Measurements from ENCODE around the gene RBBP6.

The RBBP6 gene

GRCh38 chr16:24509536-24509935 is 29.8 kb upstream of the RBBP6 start:
- no peaks in the 10 kb centered on the region for H3K36me3 ChIP-seq (ENCODE audit: control insufficient read depth, insufficient read depth, low read length)
- H3K9ac ChIP-seq (ENCODE audit: low read depth, low read length) = no peak overlapping the region
- H3K4me3 ChIP-seq (ENCODE audit: low read depth, low read length) = no peak overlapping the region
- H3K4me1 ChIP-seq (ENCODE audit: control insufficient read depth, insufficient read depth, low read length) = no peaks in the 10 kb centered on the region
- no peaks in the 10 kb centered on the region for H3K27me3 ChIP-seq (ENCODE audit: control insufficient read depth, insufficient read depth, low read length)
- no peaks in the 10 kb centered on the region for H3K9me3 ChIP-seq (ENCODE audit: control insufficient read depth, insufficient read depth, low read length)
- H3K27ac ChIP-seq (ENCODE audit: low read depth, low read length) = no peak overlapping the region

- H3K4me3 ChIP-seq (ENCODE audit: low read depth, low read length) = no peak overlapping the region
- no peak overlapping the region for H3K27ac ChIP-seq (ENCODE audit: low read depth, low read length)
- no peaks in the 10 kb centered on the region for H3K36me3 ChIP-seq (ENCODE audit: control insufficient read depth, insufficient read depth, low read length)
- no peaks in the 10 kb centered on the region for H3K27me3 ChIP-seq (ENCODE audit: control insufficient read depth, insufficient read depth, low read length)
- H3K9ac ChIP-seq (ENCODE audit: low read depth, low read length) = no peak overlapping the region
- H3K9me3 ChIP-seq (ENCODE audit: control insufficient read depth, insufficient read depth, low read length) = no peaks in the 10 kb centered on the region
- H3K4me1 ChIP-seq (ENCODE audit: control insufficient read depth, insufficient read depth, low read length) = no peaks in the 10 kb centered on the region
Measured at GRCh38 chr16:24511174-24511573, 28.2 kb upstream of the RBBP6 start.

GRCh38 chr16:24511792-24512191 is 27.6 kb upstream of the RBBP6 start:
- Histone ChIP-seq H3K27me3 (ENCODE audit: control insufficient read depth, insufficient read depth, low read length) (no peaks in the 10 kb centered on the region), H3K4me3 (ENCODE audit: low read depth, low read length) (no peak overlapping the region), H3K4me1 (ENCODE audit: control insufficient read depth, insufficient read depth, low read length) (no peaks in the 10 kb centered on the region), H3K9me3 (ENCODE audit: control insufficient read depth, insufficient read depth, low read length) (no peaks in the 10 kb centered on the region), H3K27ac (ENCODE audit: low read depth, low read length) (no peak overlapping the region), H3K36me3 (ENCODE audit: control insufficient read depth, insufficient read depth, low read length) (no peaks in the 10 kb centered on the region), H3K9ac (ENCODE audit: low read depth, low read length) (no peak overlapping the region)

- H3K9ac ChIP-seq (ENCODE audit: low read depth, low read length) = no peak overlapping the region
- H3K36me3 ChIP-seq (ENCODE audit: control insufficient read depth, insufficient read depth, low read length) = no peaks in the 10 kb centered on the region
- no peaks in the 10 kb centered on the region for H3K4me1 ChIP-seq (ENCODE audit: control insufficient read depth, insufficient read depth, low read length)
- H3K27ac ChIP-seq (ENCODE audit: low read depth, low read length) = no peak overlapping the region
- no peaks in the 10 kb centered on the region for H3K27me3 ChIP-seq (ENCODE audit: control insufficient read depth, insufficient read depth, low read length)
- no peak overlapping the region for H3K4me3 ChIP-seq (ENCODE audit: low read depth, low read length)
- no peaks in the 10 kb centered on the region for H3K9me3 ChIP-seq (ENCODE audit: control insufficient read depth, insufficient read depth, low read length)
Measured at GRCh38 chr16:24514096-24514495, 25.3 kb upstream of the RBBP6 start.

GRCh38 chr16:24515186-24515585 is 24.2 kb upstream of the RBBP6 start:
- no peaks in the 10 kb centered on the region for H3K27me3 ChIP-seq (ENCODE audit: control insufficient read depth, insufficient read depth, low read length)
- no peak overlapping the region for H3K4me3 ChIP-seq (ENCODE audit: low read depth, low read length)
- H3K9me3 ChIP-seq (ENCODE audit: control insufficient read depth, insufficient read depth, low read length) = no peaks in the 10 kb centered on the region
- H3K9ac ChIP-seq (ENCODE audit: low read depth, low read length) = no peak overlapping the region
- no peak overlapping the region for H3K27ac ChIP-seq (ENCODE audit: low read depth, low read length)
- H3K36me3 ChIP-seq (ENCODE audit: control insufficient read depth, insufficient read depth, low read length) = no peaks in the 10 kb centered on the region
- no peaks in the 10 kb centered on the region for H3K4me1 ChIP-seq (ENCODE audit: control insufficient read depth, insufficient read depth, low read length)

GRCh38 chr16:24516900-24517669 is 22.3 kb upstream of the RBBP6 start:
- H3K4me1 ChIP-seq (ENCODE audit: control insufficient read depth, insufficient read depth, low read length) = no peaks in the 10 kb centered on the region
- no peaks in the 10 kb centered on the region for H3K36me3 ChIP-seq (ENCODE audit: control insufficient read depth, insufficient read depth, low read length)
- no peak overlapping the region for H3K4me3 ChIP-seq (ENCODE audit: low read depth, low read length)
- no peak overlapping the region for H3K9ac ChIP-seq (ENCODE audit: low read depth, low read length)
- H3K27ac ChIP-seq (ENCODE audit: low read depth, low read length) = no peak overlapping the region
- no peaks in the 10 kb centered on the region for H3K9me3 ChIP-seq (ENCODE audit: control insufficient read depth, insufficient read depth, low read length)
- H3K27me3 ChIP-seq (ENCODE audit: control insufficient read depth, insufficient read depth, low read length) = no peaks in the 10 kb centered on the region

GRCh38 chr16:24518498-24518897 is 20.9 kb upstream of the RBBP6 start:
- Histone ChIP-seq H3K36me3 (ENCODE audit: control insufficient read depth, insufficient read depth, low read length) (no peaks in the 10 kb centered on the region), H3K27ac (ENCODE audit: low read depth, low read length) (no peak overlapping the region), H3K9ac (ENCODE audit: low read depth, low read length) (no peak overlapping the region), H3K27me3 (ENCODE audit: control insufficient read depth, insufficient read depth, low read length) (no peaks in the 10 kb centered on the region), H3K9me3 (ENCODE audit: control insufficient read depth, insufficient read depth, low read length) (no peaks in the 10 kb centered on the region), H3K4me3 (ENCODE audit: low read depth, low read length) (no peak overlapping the region), H3K4me1 (ENCODE audit: control insufficient read depth, insufficient read depth, low read length) (no peaks in the 10 kb centered on the region)

GRCh38 chr16:24520983-24521382 is 18.4 kb upstream of the RBBP6 start:
- H3K4me3 ChIP-seq (ENCODE audit: low read depth, low read length) = no peak overlapping the region
- H3K36me3 ChIP-seq (ENCODE audit: control insufficient read depth, insufficient read depth, low read length) = no peaks in the 10 kb centered on the region
- H3K9me3 ChIP-seq (ENCODE audit: control insufficient read depth, insufficient read depth, low read length) = no peaks in the 10 kb centered on the region
- H3K27ac ChIP-seq (ENCODE audit: low read depth, low read length) = no peak overlapping the region
- no peaks in the 10 kb centered on the region for H3K27me3 ChIP-seq (ENCODE audit: control insufficient read depth, insufficient read depth, low read length)
- H3K4me1 ChIP-seq (ENCODE audit: control insufficient read depth, insufficient read depth, low read length) = no peaks in the 10 kb centered on the region
- no peak overlapping the region for H3K9ac ChIP-seq (ENCODE audit: low read depth, low read length)

- Histone ChIP-seq H3K27ac (ENCODE audit: low read depth, low read length) (no peak overlapping the region), H3K4me3 (ENCODE audit: low read depth, low read length) (no peak overlapping the region), H3K9ac (ENCODE audit: low read depth, low read length) (no peak overlapping the region), H3K27me3 (ENCODE audit: control insufficient read depth, insufficient read depth, low read length) (no peaks in the 10 kb centered on the region), H3K36me3 (ENCODE audit: control insufficient read depth, insufficient read depth, low read length) (no peaks in the 10 kb centered on the region), H3K9me3 (ENCODE audit: control insufficient read depth, insufficient read depth, low read length) (no peaks in the 10 kb centered on the region), H3K4me1 (ENCODE audit: control insufficient read depth, insufficient read depth, low read length) (no peaks in the 10 kb centered on the region)
Measured at GRCh38 chr16:24522751-24523150, 16.6 kb upstream of the RBBP6 start.

GRCh38 chr16:24523569-24523968 is 15.8 kb upstream of the RBBP6 start:
- no peaks in the 10 kb centered on the region for H3K9me3 ChIP-seq (ENCODE audit: control insufficient read depth, insufficient read depth, low read length)
- H3K27ac ChIP-seq (ENCODE audit: low read depth, low read length) = no peak overlapping the region
- H3K9ac ChIP-seq (ENCODE audit: low read depth, low read length) = no peak overlapping the region
- H3K36me3 ChIP-seq (ENCODE audit: control insufficient read depth, insufficient read depth, low read length) = no peaks in the 10 kb centered on the region
- H3K27me3 ChIP-seq (ENCODE audit: control insufficient read depth, insufficient read depth, low read length) = no peaks in the 10 kb centered on the region
- no peaks in the 10 kb centered on the region for H3K4me1 ChIP-seq (ENCODE audit: control insufficient read depth, insufficient read depth, low read length)
- no peak overlapping the region for H3K4me3 ChIP-seq (ENCODE audit: low read depth, low read length)

GRCh38 chr16:24524855-24525677 is 14.3 kb upstream of the RBBP6 start:
- Histone ChIP-seq H3K9me3 (ENCODE audit: control insufficient read depth, insufficient read depth, low read length) (no peaks in the 10 kb centered on the region), H3K27me3 (ENCODE audit: control insufficient read depth, insufficient read depth, low read length) (no peaks in the 10 kb centered on the region), H3K36me3 (ENCODE audit: control insufficient read depth, insufficient read depth, low read length) (no peaks in the 10 kb centered on the region), H3K27ac (ENCODE audit: low read depth, low read length) (no peak overlapping the region), H3K4me3 (ENCODE audit: low read depth, low read length) (no peak overlapping the region), H3K4me1 (ENCODE audit: control insufficient read depth, insufficient read depth, low read length) (no peaks in the 10 kb centered on the region), H3K9ac (ENCODE audit: low read depth, low read length) (no peak overlapping the region)
